ENCODE data around the gene BST2.

GRCh38 chr19:17445526-17446165, 40.2 kb upstream of the BST2 start:
- TF ChIP-seq CTCF (IDR thresholded peaks at IDR 0.05; ENCODE audit: low read depth, low read length) (no peak), MAX (IDR thresholded peaks at IDR 0.05; ENCODE audit: low read depth, low read length) (no peak), POLR2A (IDR thresholded peaks at IDR 0.05; ENCODE audit: extremely low read depth, insufficient read length) (no peak), MYC (IDR thresholded peaks at IDR 0.05; ENCODE audit: low read depth, low read length) (no peak)

Measured in NB4 (cell line).